ENCODE data around the gene C2orf68.

The C2orf68 gene

DNA sequence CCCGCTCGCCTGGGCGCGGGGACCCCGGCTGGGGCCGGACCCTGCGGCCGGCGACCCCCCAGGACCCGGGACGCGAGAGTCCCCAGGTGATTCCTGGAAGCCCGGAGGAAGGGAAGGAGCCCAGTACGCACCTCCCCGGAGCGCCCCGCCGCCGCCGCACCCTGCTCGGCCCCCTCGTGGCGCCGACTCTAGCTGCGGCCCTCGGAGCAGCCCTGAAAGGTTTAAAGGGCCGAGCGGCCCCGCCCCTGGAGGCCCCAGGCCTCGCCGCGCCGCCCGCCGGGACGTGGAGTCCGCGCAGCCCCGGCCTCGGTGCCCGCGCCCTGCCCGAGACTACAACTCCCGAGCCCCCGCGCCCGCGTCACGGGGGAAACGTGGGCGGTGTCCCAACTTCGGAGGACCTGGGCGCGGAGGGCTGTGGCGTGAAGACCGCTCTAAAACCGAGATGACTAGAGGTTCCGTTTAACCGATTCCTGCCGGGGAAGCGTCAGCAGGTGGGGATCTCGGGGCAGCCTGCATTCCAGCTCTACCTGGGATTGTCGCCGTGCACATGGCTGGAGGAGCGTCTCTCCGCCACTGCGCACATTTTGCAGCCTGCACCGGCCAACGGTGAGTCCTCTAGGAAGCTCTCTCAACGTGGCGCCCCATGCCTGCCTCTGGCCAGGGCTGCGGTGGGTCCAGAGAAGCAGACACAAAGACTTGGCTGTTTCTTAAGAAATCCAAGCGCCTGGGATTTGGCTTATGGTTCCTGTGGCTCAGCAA lies 9.2 kb downstream of the C2orf68 start, which contains the start of gene TMEM150A:
Gene TMEM150A, minus strand, starts transcription at position 223 of the 759 bp plus-strand sequence. CDS start 750 bp downstream, outside the sequence.
- TF ChIP-seq, protein P1, sequence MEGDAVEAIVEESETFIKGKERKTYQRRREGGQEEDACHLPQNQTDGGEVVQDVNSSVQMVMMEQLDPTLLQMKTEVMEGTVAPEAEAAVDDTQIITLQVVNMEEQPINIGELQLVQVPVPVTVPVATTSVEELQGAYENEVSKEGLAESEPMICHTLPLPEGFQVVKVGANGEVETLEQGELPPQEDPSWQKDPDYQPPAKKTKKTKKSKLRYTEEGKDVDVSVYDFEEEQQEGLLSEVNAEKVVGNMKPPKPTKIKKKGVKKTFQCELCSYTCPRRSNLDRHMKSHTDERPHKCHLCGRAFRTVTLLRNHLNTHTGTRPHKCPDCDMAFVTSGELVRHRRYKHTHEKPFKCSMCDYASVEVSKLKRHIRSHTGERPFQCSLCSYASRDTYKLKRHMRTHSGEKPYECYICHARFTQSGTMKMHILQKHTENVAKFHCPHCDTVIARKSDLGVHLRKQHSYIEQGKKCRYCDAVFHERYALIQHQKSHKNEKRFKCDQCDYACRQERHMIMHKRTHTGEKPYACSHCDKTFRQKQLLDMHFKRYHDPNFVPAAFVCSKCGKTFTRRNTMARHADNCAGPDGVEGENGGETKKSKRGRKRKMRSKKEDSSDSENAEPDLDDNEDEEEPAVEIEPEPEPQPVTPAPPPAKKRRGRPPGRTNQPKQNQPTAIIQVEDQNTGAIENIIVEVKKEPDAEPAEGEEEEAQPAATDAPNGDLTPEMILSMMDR (IDR thresholded peaks at IDR 0.05; ENCODE audit: low read depth, low read length, missing control alignments): no peak
- no peak for DNase-seq (ENCODE audit: extremely low read depth, low read depth)
- H3K4me3 ChIP-seq (replicated peaks; ENCODE audit: low read depth, low read length): peak within 1 kb of the TSS; percentile 70

DNA sequence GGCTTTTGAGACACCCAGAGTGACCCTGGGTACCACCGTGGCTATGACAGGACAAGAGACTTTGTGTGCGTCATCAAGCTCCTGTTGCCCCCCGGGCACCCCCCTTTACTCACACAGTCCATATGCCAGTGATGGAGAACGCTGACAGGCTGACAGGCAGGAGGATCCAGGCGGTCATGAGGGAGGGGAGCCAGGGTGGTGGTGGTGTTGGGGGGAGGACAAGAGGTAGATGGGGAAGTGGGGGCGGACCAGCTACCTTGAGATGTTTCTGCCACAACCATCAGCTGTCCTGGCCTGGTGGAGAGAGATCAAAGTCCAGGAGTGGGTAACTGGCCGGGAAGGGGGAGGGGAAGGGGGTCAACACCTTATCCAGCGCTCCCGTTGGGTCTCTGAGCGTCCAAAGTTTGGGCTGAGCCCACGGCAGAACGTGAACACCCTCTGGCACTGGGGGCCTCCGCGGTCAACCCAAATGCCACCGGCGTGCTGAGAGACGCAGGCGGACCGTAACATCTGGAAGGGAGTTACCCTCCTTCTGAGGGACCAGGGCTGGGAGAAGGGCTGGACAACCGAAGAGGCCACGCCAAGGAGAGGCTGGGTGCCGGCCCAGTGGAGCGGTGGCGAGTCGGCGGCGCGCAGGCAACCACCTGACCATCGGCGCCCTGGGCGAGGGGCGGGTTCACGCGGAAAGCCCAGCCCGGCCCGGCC lies 9.9 kb downstream of the C2orf68 start:
- TF ChIP-seq, protein P1 (IDR thresholded peaks at IDR 0.05; ENCODE audit: low read depth, low read length, missing control alignments): no peak
- H3K4me3 ChIP-seq (replicated peaks; ENCODE audit: low read depth, low read length): peak overlapping the region; percentile 70
- DNase-seq (ENCODE audit: extremely low read depth, low read depth): no peak

DNA sequence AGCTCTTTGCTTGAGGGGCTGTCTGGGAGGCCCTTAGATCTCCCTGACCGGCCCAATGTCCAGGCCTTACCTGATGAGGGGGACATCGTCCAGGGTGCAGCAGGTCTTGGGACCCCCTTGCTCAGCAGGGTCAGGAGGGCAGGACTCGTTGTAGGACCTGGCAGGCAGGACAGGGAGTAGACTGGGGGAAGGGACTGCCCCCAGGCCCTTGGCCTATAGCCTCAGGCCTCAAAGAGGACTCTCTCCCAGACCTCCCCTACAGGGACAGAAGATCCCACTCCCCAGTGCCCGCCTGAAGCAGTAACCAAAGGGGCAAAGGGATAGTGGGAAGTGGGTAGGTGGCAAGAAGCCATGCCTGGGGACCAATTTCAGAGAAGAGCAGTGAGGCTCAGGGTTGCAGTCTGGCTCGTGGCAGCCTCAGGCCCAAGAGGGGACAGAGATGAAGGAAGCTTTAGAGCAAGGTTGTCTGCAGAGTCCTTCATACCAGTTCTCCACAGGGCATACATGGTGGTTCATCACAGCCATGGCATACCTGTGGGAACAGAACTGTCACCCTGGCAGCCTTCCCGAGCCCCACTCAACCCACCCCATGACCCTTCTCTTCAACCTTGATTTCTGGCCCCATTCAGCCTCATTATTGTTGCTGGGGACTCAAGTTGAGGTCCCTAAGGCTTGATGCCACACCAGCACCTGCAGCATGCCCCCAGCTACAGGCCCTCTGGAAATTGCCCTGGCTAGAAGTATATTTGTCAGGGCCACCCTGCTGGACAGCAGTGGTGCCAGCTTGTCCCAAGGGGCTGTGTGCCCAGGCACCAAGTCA lies 10.7 kb downstream of the C2orf68 start:
- TF ChIP-seq, protein P1 (IDR thresholded peaks at IDR 0.05; ENCODE audit: low read depth, low read length, missing control alignments): no peak
- peak overlapping the region; percentile 70 for H3K4me3 ChIP-seq (replicated peaks; ENCODE audit: low read depth, low read length)
- no peak for DNase-seq (ENCODE audit: extremely low read depth, low read depth)

DNA sequence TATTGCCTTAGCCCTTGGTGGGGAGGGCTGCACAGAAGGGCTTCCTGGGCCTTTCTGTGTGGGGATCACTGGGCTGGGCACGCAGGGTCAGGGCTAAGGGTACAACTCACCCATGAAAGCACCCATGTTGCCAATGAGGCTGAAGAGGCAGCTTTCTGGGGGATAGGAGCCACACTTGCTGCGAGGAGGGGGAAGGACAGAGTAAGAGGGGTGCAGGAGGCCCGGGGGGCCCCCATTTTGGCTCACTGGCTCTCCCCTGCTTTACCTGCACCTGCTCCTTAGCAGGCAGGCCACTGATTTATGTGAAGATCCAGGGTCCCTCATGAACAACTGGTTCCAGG lies 11.7 kb downstream of the C2orf68 start:
- H3K4me3 ChIP-seq (replicated peaks; ENCODE audit: low read depth, low read length): no peak overlapping the region
- no peak for DNase-seq (ENCODE audit: extremely low read depth, low read depth)
- TF ChIP-seq, protein P1 (IDR thresholded peaks at IDR 0.05; ENCODE audit: low read depth, low read length, missing control alignments): no peak

DNA sequence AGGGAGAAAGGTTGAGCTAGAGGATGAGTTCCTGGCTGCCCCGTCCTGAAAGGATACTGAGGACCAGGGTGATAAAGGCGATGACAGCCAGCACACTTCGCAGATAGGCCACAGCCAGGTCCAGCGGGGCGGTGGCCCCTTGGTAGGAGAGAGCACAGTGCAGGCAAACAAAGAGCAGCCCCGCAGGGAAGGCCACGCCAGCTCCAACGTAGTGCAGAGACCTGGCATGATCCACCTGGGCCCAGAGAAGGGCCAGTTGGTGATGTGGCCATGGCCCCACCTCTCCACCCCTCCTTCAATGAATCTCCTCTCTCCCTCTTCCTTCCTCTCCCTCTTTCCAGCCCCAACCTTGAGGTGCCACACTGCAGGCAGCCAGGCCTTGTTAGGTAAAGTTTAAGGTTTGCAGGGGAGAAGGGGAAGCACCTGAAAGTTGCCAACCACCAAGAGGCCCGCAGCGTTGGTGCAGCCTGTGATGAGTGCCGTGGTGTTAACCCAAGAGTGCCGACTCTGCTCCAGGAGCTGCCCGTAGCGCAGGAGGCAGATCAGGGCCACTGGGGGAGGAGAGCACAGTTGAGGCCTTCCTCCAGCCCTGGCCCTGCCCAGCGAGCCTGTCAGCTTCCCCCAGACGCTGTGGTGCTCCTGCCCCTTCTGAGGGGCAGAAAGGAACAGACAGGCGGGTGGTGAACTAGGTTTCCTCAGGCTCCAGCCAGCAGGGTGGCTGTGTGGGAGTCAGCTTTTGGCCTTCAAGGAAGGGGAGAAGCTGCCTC lies 12.2 kb downstream of the C2orf68 start:
- TF ChIP-seq, protein P1 (IDR thresholded peaks at IDR 0.05; ENCODE audit: low read depth, low read length, missing control alignments): no peak
- no peak for DNase-seq (ENCODE audit: extremely low read depth, low read depth)
- H3K4me3 ChIP-seq (replicated peaks; ENCODE audit: low read depth, low read length): no peak overlapping the region
